Right lobe of liver (tissue), 6 donors: ENCODE results near the gene SMPD3. TPM values are rescaled to one million over a fixed set of nuclear protein-coding genes. Genes with fewer than 3 reads are reported as not detected.
A peak's percentile ranks its signal among the peaks of the same experiment; 100 is the strongest.

Experiments
- ATAC-seq, 4 donors: fragments of 200-7000 bp; cut with Tn5 transposase; one replicate each; pipeline ENCODE4 v1.9.1; 2020; ENCODE audit warnings: mild to moderate bottlenecking in 4 of 4, moderate library complexity in 4 of 4
- DNase-seq, 3 donors: peaks; one replicate each; pipeline ENCODE4 v3.0.0-alpha.2; 2020
- H3K27ac ChIP-seq, 3 donors: fragments of 200-600 bp; one replicate each; pipeline ENCODE4 v1.8.0; 2022
- H3K27me3 ChIP-seq, 2 donors: fragments of 200-600 bp; one replicate each; pipeline ENCODE4 v1.8.0; 2022
- H3K36me3 ChIP-seq, 4 donors: fragments of 200-600 bp; sonication (generic) in 1 of 4; one replicate each; pipeline versions ENCODE4 v1.5.1 to v1.8.0; 2017 to 2022; ENCODE audit warnings: control low read depth in 1 of 4
- H3K4me1 ChIP-seq, 4 donors: fragments of 200-600 bp; sonication (generic) in 1 of 4; one replicate each; pipeline versions ENCODE4 v1.5.1 to v1.8.0; 2017 to 2022; ENCODE audit warnings: control low read depth in 1 of 4
- H3K4me3 ChIP-seq, 3 donors: fragments of 200-600 bp; one replicate each; pipeline ENCODE4 v1.8.0; 2022
- H3K9me3 ChIP-seq, 4 donors: fragments of 200-600 bp; sonication (generic) in 1 of 4; one replicate each; pipeline versions ENCODE4 v1.5.1 to v1.8.0; 2017 to 2022; ENCODE audit warnings: control low read depth in 1 of 4
- CTCF ChIP-seq, 4 donors: fragments of 200-600 bp in 3 of 4; fragments of 450-650 bp in 1 of 4; IDR thresholded peaks; one replicate each; pipeline versions ENCODE4 v1.5.1 to v1.8.0; 2016 to 2022; ENCODE audit warnings: antibody characterized with exemption in 4 of 4, mild to moderate bottlenecking in 2 of 4
- POLR2A ChIP-seq: fragments of 450-650 bp; IDR thresholded peaks from one replicate; pipeline ENCODE4 v1.6.1; 2017; ENCODE audit warnings: antibody characterized with exemption, mild to moderate bottlenecking
- WGBS: methylation state at CpG from one replicate; pipeline ENCODE4 v1.1.6; 2018; ENCODE audit warnings: low coverage, low lambda C conversion rate; ENCODE audit not compliant: insufficient coverage; ENCODE audit errors: missing lambda C conversion rate; 5-methylcytosine and 5-hydroxymethylcytosine counted together
- intact Hi-C, 2 donors: fragments of 100-400 bp; cut with DNase I; formaldehyde crosslinking; loops; one replicate each; pipeline versions ENCODE4 v1.11.2 to v1.14.1; 2022
- total RNA-seq, 6 experiments: library from RNA; depleted of rRNA in 2 of 6; stranded (reverse); fragments of >200 nt in 2 of 6; fragmentation: NEBNext Ultra II Directional in 3 of 6; extraction: Animal tissue kit (Norgen Biotek cat#: 25700) in 3 of 6; gene quantifications; one replicate each; pipeline versions ENCODE4 v1.1.0 to v1.2.4, GENCODE V29; 2016 to 2023
- donor health status: DM: no; HTN: yes; CAD: no.
- donor health status: DM: no; HTN: no; CAD: no.
- donor health status: DM: no; HTN: no; CAD: no.
- donor health status: DM: no; HTN: yes; CAD: no.
- donor health status: DM: no; HTN: yes; CAD: no.

Gene SMPD3
- total RNA-seq, 6 experiments from 2014 or later = 0.18 to 27.2 (median 5.0) TPM

DNA sequence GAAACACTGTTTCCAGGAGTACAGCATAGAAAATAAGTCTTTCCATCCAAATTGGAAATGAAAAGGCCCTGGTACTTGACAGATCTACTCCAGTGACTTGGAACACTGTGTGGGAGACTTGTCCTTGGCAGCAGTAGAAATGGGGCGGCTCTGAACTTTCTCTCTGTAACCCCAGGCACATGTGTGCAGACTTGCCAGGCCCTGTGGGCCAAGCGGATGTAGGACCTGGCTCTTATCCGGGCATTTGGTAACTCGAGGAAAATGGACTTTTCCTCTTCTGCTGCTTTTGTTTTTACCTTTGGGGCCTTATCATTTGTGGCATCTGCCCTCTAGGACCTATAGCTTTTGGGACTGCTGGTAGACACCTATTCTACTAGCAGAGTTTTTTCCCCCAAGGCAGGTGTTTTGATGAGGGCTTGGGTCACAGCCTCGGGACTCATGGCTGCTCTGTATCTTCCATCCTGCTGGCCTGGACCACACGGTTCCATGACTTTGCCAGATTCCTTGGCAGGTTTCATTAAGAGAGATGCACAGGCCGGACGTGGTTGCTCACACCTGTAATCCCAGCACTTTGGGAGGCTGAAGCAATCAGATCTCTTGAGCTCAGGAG lies 43.5 kb downstream of the SMPD3 start:
- whole genome bisulfite sequencing = 37% methylated on average over 6 of the region's 8 CpGs
- intact Hi-C loops = no loop called here
- ATAC-seq = peak in 3 of 4 donors; percentile 48 to 77 (median 49)
- Histone ChIP-seq H3K9me3 (no peaks in the 10 kb centered on the region), H3K36me3 (no peaks in the 10 kb centered on the region), H3K27me3 (no peaks in the 10 kb centered on the region), H3K4me3 (no peak overlapping the region), H3K27ac (no peak overlapping the region), H3K4me1 (peaks cover 0 to 43% (median 6%) of the 10 kb centered on the region in 4 donors)
- TF ChIP-seq POLR2A (no peak), CTCF (IDR thresholded peaks at IDR 0.05) (no peak)
- peak in 2 of 3 donors; percentile 68 to 70 for DNase-seq

GRCh38 chr16:68403704-68404103 lies 44.6 kb downstream of the SMPD3 start:
- TF ChIP-seq POLR2A (no peak), CTCF (IDR thresholded peaks at IDR 0.05) (no peak)
- no peaks in the 10 kb centered on the region for H3K9me3 ChIP-seq
- DNase-seq (no peak), ATAC-seq (no peak)
- WGBS = 84% methylated on average over 2 of the region's 3 CpGs
- no peak overlapping the region for H3K4me3 ChIP-seq
- H3K4me1 ChIP-seq = peaks cover 0 to 38% (median 3%) of the 10 kb centered on the region in 4 donors
- H3K27ac ChIP-seq = no peak overlapping the region
- H3K36me3 ChIP-seq = no peaks in the 10 kb centered on the region
- intact Hi-C loops = no loop called here
- H3K27me3 ChIP-seq = no peaks in the 10 kb centered on the region

- peaks cover 0 to 32% (median 2%) of the 10 kb centered on the region in 4 donors for H3K4me1 ChIP-seq
- intact Hi-C loops = no loop called here
- no peaks in the 10 kb centered on the region for H3K36me3 ChIP-seq
- no peaks in the 10 kb centered on the region for H3K9me3 ChIP-seq
- ATAC-seq = peak; percentile 36 to 72 (median 56)
- no peak overlapping the region for H3K4me3 ChIP-seq
- DNase-seq = no peak
- no peak for TF ChIP-seq CTCF (IDR thresholded peaks at IDR 0.05)
- no peak for TF ChIP-seq POLR2A
- H3K27ac ChIP-seq = no peak overlapping the region
- no peaks in the 10 kb centered on the region for H3K27me3 ChIP-seq
- 17% methylated on average over 1 of the region's 1 CpG for WGBS
These were observed 45.1 kb downstream of the SMPD3 start for GRCh38 chr16:68403177-68403576.

DNA sequence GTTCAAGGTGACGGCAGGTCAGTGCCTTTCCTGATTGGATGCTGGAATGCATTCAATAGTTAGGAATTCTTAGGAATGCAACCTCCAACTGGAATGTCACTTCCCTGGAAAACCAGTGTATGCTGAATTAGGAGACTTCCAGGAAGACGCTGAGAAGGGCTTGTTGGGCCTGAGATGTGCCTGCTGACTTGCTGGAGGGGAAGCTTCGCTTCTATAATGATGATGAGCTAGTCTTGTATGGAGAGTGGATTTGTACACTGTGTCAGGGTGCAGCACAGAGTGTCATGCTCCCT lies 45.6 kb downstream of the SMPD3 start:
- WGBS = 71% methylated on average over 1 of the region's 3 CpGs
- no peak for DNase-seq
- Histone ChIP-seq H3K4me1 (peaks cover 0 to 28% (median 0%) of the 10 kb centered on the region in 4 donors), H3K9me3 (no peaks in the 10 kb centered on the region), H3K27ac (no peak overlapping the region), H3K36me3 (no peaks in the 10 kb centered on the region), H3K4me3 (no peak overlapping the region), H3K27me3 (no peaks in the 10 kb centered on the region)
- no peak for ATAC-seq
- TF ChIP-seq POLR2A = no peak
- intact Hi-C loops = no loop called here

DNA sequence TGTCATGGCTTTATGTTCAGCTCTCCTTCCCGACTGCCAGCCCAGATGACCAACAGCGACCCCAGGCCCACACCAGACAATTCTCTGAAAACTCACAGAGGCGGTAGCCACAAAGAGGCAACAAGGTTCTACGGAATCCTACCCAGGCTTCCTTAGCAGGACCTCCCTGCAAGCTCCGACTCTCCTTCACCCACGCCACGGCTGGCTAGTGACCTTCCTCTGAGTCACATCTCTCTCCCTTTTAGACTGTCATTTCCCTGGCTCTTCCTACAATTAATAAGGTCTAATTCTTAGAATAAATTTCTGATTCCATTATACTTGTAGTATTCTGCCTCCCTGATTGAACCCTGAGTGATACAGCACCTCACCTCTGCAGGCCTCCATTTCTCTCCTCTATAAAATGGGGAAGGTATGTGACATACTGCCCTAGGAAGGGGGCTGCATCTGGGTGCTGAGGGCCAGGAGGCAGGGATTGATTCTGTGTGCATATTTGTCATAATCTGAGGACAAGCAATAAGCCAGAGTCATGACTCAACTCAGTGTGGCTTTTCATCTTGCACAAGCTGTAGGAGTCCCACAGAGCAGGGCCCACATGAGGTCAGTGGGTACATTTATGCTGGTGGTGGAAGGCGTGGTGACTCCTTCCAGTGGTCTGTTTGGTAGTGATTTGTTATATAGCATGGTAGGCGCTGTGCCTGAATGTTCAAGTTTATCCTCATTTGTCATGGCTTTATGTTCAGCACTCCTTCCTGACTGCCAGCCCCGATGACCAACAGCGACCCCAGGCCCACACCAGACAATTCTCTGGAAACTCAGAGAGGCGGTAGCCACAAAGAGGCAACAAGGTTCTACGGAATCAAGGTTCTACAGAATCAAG lies 46.2 kb downstream of the SMPD3 start:
- H3K27me3 ChIP-seq = no peaks in the 10 kb centered on the region
- 84% methylated on average over 11 of the region's 13 CpGs for WGBS
- ATAC-seq (no peak), DNase-seq (no peak)
- no peaks in the 10 kb centered on the region for H3K36me3 ChIP-seq
- intact Hi-C loops = no loop called here
- H3K27ac ChIP-seq = no peak overlapping the region
- H3K9me3 ChIP-seq = no peaks in the 10 kb centered on the region
- peaks cover 0 to 23% (median 0%) of the 10 kb centered on the region in 4 donors for H3K4me1 ChIP-seq
- TF ChIP-seq CTCF (IDR thresholded peaks at IDR 0.05) (no peak), POLR2A (no peak)
- no peak overlapping the region for H3K4me3 ChIP-seq
